ENCODE data around the gene AUNIP. TPM values are rescaled to one million over a fixed set of nuclear protein-coding genes. Genes with fewer than 3 reads are reported as not detected.
A peak's percentile ranks its signal among the peaks of the same experiment; 100 is the strongest.

The AUNIP gene
- total RNA-seq, 3 donors from 2014 or later (not counting 1 experiment from before 2014, with no cell fraction given): 0.16 to 0.50 (median 0.20) TPM

GRCh38 chr1:25875856-25876692, 16.8 kb upstream of the AUNIP start:
- no peaks in the 10 kb centered on the region for H3K36me3 Mint-ChIP-seq
- H3K4me3 Mint-ChIP-seq: peak overlapping the region; percentile 79
- peaks cover 0 to 16% of the 10 kb centered on the region in 2 donors for H3K4me1 Mint-ChIP-seq
- Histone ChIP-seq H3K4me1 (ENCODE audit: control insufficient read depth, insufficient read depth, low read length) (peaks cover 18% of the 10 kb centered on the region), H3K9me3 (ENCODE audit: control insufficient read depth, insufficient read depth, low read length) (no peaks in the 10 kb centered on the region), H3K27ac (ENCODE audit: low read length) (peak overlapping the region; percentile 33), H3K27me3 (ENCODE audit: control insufficient read depth, insufficient read depth, low read length) (no peaks in the 10 kb centered on the region), H3K36me3 (ENCODE audit: control insufficient read depth, insufficient read depth, low read length) (no peaks in the 10 kb centered on the region), H3K4me3 (ENCODE audit: low read length) (peak overlapping the region; percentile 58)
- DNase-seq (no peak), ATAC-seq (peak; percentile 57 to 59 (median 58))
- no peaks in the 10 kb centered on the region for H3K27me3 Mint-ChIP-seq (ENCODE audit: low read depth in 2 of 2)
- intact Hi-C loops (cut with micrococcal nuclease): no loop called here
- peak overlapping the region in 1 of 2 donors; percentile 86 for H3K27ac Mint-ChIP-seq
- no peaks in the 10 kb centered on the region for H3K9me3 Mint-ChIP-seq
- 33% methylated on average over 32 of the region's 32 CpGs for WGBS (ENCODE audit: insufficient coverage)
- TF ChIP-seq CTCF (IDR thresholded peaks at IDR 0.05): no peak

- DNase-seq (peak; percentile 57 to 74), ATAC-seq (peak; percentile 89 to 91 (median 89))
- H3K9me3 ChIP-seq (ENCODE audit: control insufficient read depth, insufficient read depth, low read length): no peaks in the 10 kb centered on the region
- H3K4me3 ChIP-seq (ENCODE audit: low read length): peak within 1 kb of the TSS; percentile 58
- H3K4me1 ChIP-seq (ENCODE audit: control insufficient read depth, insufficient read depth, low read length): peaks cover 18% of the 10 kb centered on the region
- H3K9me3 Mint-ChIP-seq: no peaks in the 10 kb centered on the region
- intact Hi-C loops (cut with micrococcal nuclease): no loop called here
- H3K36me3 ChIP-seq (ENCODE audit: control insufficient read depth, insufficient read depth, low read length): no peaks in the 10 kb centered on the region
- H3K27ac ChIP-seq (ENCODE audit: low read length): peak within 1 kb of the TSS; percentile 33
- WGBS (ENCODE audit: insufficient coverage): under 1% methylated on average over 75 of the region's 75 CpGs
- peak within 1 kb of the TSS; percentile 83 for H3K4me3 Mint-ChIP-seq
- peak within 1 kb of the TSS in 1 of 2 donors; percentile 86 for H3K27ac Mint-ChIP-seq
- H3K4me1 Mint-ChIP-seq: peaks cover 0 to 16% of the 10 kb centered on the region in 2 donors
- no peak for TF ChIP-seq CTCF (IDR thresholded peaks at IDR 0.05)
- no peaks in the 10 kb centered on the region for H3K36me3 Mint-ChIP-seq
- no peaks in the 10 kb centered on the region for H3K27me3 ChIP-seq (ENCODE audit: control insufficient read depth, insufficient read depth, low read length)
- no peaks in the 10 kb centered on the region for H3K27me3 Mint-ChIP-seq (ENCODE audit: low read depth in 2 of 2)
Measured at GRCh38 chr1:25875154-25875855, 16.0 kb upstream of the AUNIP start, which contains the start of gene PAQR7. Gene PAQR7 (minus strand): TSS chr1:25875708. CDS start chr1:25863839, 11,869 bp downstream.

- Mint-ChIP-seq H3K4me3 (peak overlapping the region; percentile 83), H3K27ac (peak overlapping the region in 1 of 2 donors; percentile 86), H3K4me1 (peaks cover 0 to 16% of the 10 kb centered on the region in 2 donors), H3K36me3 (no peaks in the 10 kb centered on the region), H3K9me3 (no peaks in the 10 kb centered on the region), H3K27me3 (ENCODE audit: low read depth in 2 of 2) (no peaks in the 10 kb centered on the region)
- H3K9me3 ChIP-seq (ENCODE audit: control insufficient read depth, insufficient read depth, low read length): no peaks in the 10 kb centered on the region
- DNase-seq (peak in 1 of 2 donors; percentile 38), ATAC-seq (no peak)
- peak overlapping the region; percentile 52 for H3K4me3 ChIP-seq (ENCODE audit: low read length)
- no peak for TF ChIP-seq CTCF (IDR thresholded peaks at IDR 0.05)
- peaks cover 18% of the 10 kb centered on the region for H3K4me1 ChIP-seq (ENCODE audit: control insufficient read depth, insufficient read depth, low read length)
- intact Hi-C loops (cut with micrococcal nuclease): no loop called here
- no peaks in the 10 kb centered on the region for H3K36me3 ChIP-seq (ENCODE audit: control insufficient read depth, insufficient read depth, low read length)
- H3K27ac ChIP-seq (ENCODE audit: low read length): no peak overlapping the region
- H3K27me3 ChIP-seq (ENCODE audit: control insufficient read depth, insufficient read depth, low read length): no peaks in the 10 kb centered on the region
- WGBS (ENCODE audit: insufficient coverage): 31% methylated on average over 8 of the region's 8 CpGs
Measured at GRCh38 chr1:25874635-25875153, 15.4 kb upstream of the AUNIP start.

Data from natural killer cell (primary cell).